ENCODE results near the gene LCP1.
A peak's percentile ranks its signal among the peaks of the same experiment; 100 is the strongest.
"Not testable (repeated sequence)": the region's sequence is repeated elsewhere in the genome, so short reads cannot be mapped to it uniquely, and the experiment has no call there.

Gene LCP1

GRCh38 chr13:46181377-46181839 lies 569 bp downstream of the LCP1 start:
- no peak for DNase-seq (ENCODE audit: low spot score)

- DNase-seq (ENCODE audit: low spot score) = no peak
Measured at GRCh38 chr13:46179969-46180763, 1.8 kb downstream of the LCP1 start.

GRCh38 chr13:46179491-46179908 lies 2.5 kb downstream of the LCP1 start:
- DNase-seq (ENCODE audit: low spot score) = no peak

GRCh38 chr13:46178821-46179220 lies 3.2 kb downstream of the LCP1 start:
- no peak for DNase-seq (ENCODE audit: low spot score)

GRCh38 chr13:46178143-46178542 lies 3.8 kb downstream of the LCP1 start:
- DNase-seq (ENCODE audit: low spot score) = no peak

- no peak for DNase-seq (ENCODE audit: low spot score)
Measured at GRCh38 chr13:46176756-46177155, 5.2 kb downstream of the LCP1 start.

GRCh38 chr13:46173656-46174055 lies 8.3 kb downstream of the LCP1 start:
- no peak for DNase-seq (ENCODE audit: low spot score)

- no peak for DNase-seq (ENCODE audit: low spot score)
Measured at GRCh38 chr13:46172531-46172991, 9.4 kb downstream of the LCP1 start.

- DNase-seq (ENCODE audit: low spot score) = no peak
Measured at GRCh38 chr13:46171739-46172138, 10.2 kb downstream of the LCP1 start.

GRCh38 chr13:46171217-46171616 lies 10.8 kb downstream of the LCP1 start:
- DNase-seq (ENCODE audit: low spot score) = no peak

GRCh38 chr13:46170687-46171086 lies 11.3 kb downstream of the LCP1 start:
- no peak for DNase-seq (ENCODE audit: low spot score)

GRCh38 chr13:46170268-46170667 lies 11.7 kb downstream of the LCP1 start:
- DNase-seq (ENCODE audit: low spot score) = peak; percentile 19

GRCh38 chr13:46169758-46170157 lies 12.2 kb downstream of the LCP1 start:
- no peak for DNase-seq (ENCODE audit: low spot score)

- DNase-seq (ENCODE audit: low spot score) = no peak
Measured at GRCh38 chr13:46168783-46169182, 13.2 kb downstream of the LCP1 start.

- DNase-seq (ENCODE audit: low spot score) = no peak
Measured at GRCh38 chr13:46168341-46168740, 13.6 kb downstream of the LCP1 start.

GRCh38 chr13:46166947-46167610 lies 14.9 kb downstream of the LCP1 start:
- DNase-seq (ENCODE audit: low spot score) = no peak

GRCh38 chr13:46166224-46166584 lies 15.8 kb downstream of the LCP1 start:
- no peak for DNase-seq (ENCODE audit: low spot score)

- DNase-seq (ENCODE audit: low spot score) = no peak
Measured at GRCh38 chr13:46165485-46166223, 16.3 kb downstream of the LCP1 start.

GRCh38 chr13:46164661-46165060 lies 17.3 kb downstream of the LCP1 start:
- DNase-seq (ENCODE audit: low spot score) = no peak

GRCh38 chr13:46162741-46163140 lies 19.2 kb downstream of the LCP1 start:
- not testable (repeated sequence) for DNase-seq (ENCODE audit: low spot score)

- DNase-seq (ENCODE audit: low spot score) = peak; percentile 80
Measured at GRCh38 chr13:46160471-46161066, 21.4 kb downstream of the LCP1 start.

GRCh38 chr13:46160065-46160464 lies 21.9 kb downstream of the LCP1 start:
- DNase-seq (ENCODE audit: low spot score) = no peak

All from iPS-NIHi11 (cell line).